ENCODE results near the gene INAVA.
"Not testable (repeated sequence)": the region's sequence is repeated elsewhere in the genome, so short reads cannot be mapped to it uniquely, and the experiment has no call there.

INAVA gene

DNA sequence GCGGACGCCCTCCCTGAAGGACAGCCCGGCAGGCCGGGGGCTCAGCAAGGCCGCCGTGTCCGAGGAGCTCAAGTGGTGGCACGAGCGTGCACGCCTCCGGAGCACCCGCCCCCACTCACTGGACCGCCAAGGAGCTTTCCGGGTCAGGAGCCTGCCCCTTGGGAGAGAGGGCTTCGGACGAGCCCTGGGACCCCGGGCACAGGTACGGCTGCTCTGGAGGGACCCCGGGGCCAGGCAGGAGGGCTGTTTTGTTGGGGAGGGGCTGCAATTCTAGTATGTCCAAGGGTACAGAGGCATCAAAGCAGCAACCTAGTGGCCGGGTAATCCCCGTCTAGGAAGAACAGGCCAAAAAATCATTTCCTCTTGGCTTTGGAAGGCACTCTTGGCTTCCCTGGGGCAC, 17.2 kb downstream of the INAVA start:
- H3K4me1 Mint-ChIP-seq (ENCODE audit: low read depth); H3K27ac Mint-ChIP-seq; H3K9me3 Mint-ChIP-seq; H3K4me3 Mint-ChIP-seq; H3K36me3 Mint-ChIP-seq (ENCODE audit: low read depth): not testable (repeated sequence)
- peaks cover 31% of the 10 kb centered on the region for H3K27me3 Mint-ChIP-seq (ENCODE audit: low read depth)

- Mint-ChIP-seq H3K4me3 (no peak overlapping the region), H3K4me1 (ENCODE audit: low read depth) (no peaks in the 10 kb centered on the region), H3K9me3 (no peaks in the 10 kb centered on the region), H3K27ac (no peak overlapping the region), H3K36me3 (ENCODE audit: low read depth) (no peaks in the 10 kb centered on the region), H3K27me3 (ENCODE audit: low read depth) (peaks cover 25% of the 10 kb centered on the region)
Observed at GRCh38 chr1:200912737-200913407, 18.2 kb downstream of the INAVA start.

GRCh38 chr1:200916152-200916551, 21.5 kb downstream of the INAVA start:
- Mint-ChIP-seq H3K4me3 (no peak overlapping the region), H3K27ac (no peak overlapping the region), H3K4me1 (ENCODE audit: low read depth) (no peaks in the 10 kb centered on the region), H3K27me3 (ENCODE audit: low read depth) (peaks cover 18% of the 10 kb centered on the region), H3K36me3 (ENCODE audit: low read depth) (no peaks in the 10 kb centered on the region), H3K9me3 (no peaks in the 10 kb centered on the region)

DNA sequence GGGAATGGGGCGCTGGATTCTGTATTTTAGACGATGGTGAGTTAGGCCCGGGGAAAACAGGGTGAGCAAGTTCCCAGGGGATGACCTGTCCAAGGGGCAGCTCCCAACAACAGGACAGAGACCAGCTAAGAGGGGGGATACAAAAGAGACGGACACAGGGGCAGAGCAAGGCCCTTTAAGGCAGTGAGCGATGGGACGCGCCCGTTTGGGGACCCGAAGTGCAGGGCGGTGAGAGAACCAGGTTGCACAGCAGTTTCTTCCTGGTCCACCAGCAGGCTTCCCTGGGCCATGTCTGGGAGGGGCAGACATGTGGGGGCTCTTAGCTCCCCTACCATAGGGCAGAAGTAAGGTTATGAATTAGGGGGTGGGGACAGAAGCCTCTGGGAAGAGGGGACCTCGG, 22.0 kb downstream of the INAVA start:
- no peaks in the 10 kb centered on the region for H3K9me3 Mint-ChIP-seq
- H3K27ac Mint-ChIP-seq, result no peak overlapping the region
- peaks cover 19% of the 10 kb centered on the region for H3K27me3 Mint-ChIP-seq (ENCODE audit: low read depth)
- H3K36me3 Mint-ChIP-seq (ENCODE audit: low read depth), result no peaks in the 10 kb centered on the region
- H3K4me3 Mint-ChIP-seq, result no peak overlapping the region
- H3K4me1 Mint-ChIP-seq (ENCODE audit: low read depth), result no peaks in the 10 kb centered on the region

- peaks cover 23% of the 10 kb centered on the region for H3K27me3 Mint-ChIP-seq (ENCODE audit: low read depth)
- H3K4me3 Mint-ChIP-seq, result no peak overlapping the region
- no peaks in the 10 kb centered on the region for H3K4me1 Mint-ChIP-seq (ENCODE audit: low read depth)
- H3K36me3 Mint-ChIP-seq (ENCODE audit: low read depth), result no peaks in the 10 kb centered on the region
- H3K27ac Mint-ChIP-seq, result no peak overlapping the region
- H3K9me3 Mint-ChIP-seq, result no peaks in the 10 kb centered on the region
Observed at GRCh38 chr1:200917291-200917817, 22.7 kb downstream of the INAVA start.

GRCh38 chr1:200918006-200918405, 23.3 kb downstream of the INAVA start:
- Mint-ChIP-seq H3K4me3 (no peak overlapping the region), H3K36me3 (ENCODE audit: low read depth) (no peaks in the 10 kb centered on the region), H3K27ac (no peak overlapping the region), H3K9me3 (no peaks in the 10 kb centered on the region), H3K4me1 (ENCODE audit: low read depth) (no peaks in the 10 kb centered on the region), H3K27me3 (ENCODE audit: low read depth) (peaks cover 28% of the 10 kb centered on the region)

DNA sequence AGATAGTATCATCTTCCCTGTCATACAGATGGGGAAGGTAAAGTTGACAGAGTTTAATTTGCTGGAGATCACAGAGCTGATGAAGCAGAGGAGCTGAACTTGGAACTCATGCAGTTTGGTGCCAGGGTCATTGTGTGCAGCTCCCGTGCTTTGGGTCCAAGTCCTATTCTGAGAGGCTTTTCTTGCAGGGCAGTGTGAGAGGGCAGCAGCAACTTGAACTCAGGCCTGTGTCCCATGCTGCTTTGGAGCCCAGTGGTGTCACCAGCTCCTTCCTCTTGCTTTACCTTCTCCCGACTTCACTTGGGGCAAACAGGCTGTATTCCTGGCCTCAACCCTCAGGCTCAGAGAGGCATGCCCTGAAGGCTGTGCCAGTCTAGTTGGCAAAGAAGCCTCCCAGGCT, 24.7 kb downstream of the INAVA start:
- no peaks in the 10 kb centered on the region for H3K9me3 Mint-ChIP-seq
- peaks cover 27% of the 10 kb centered on the region for H3K27me3 Mint-ChIP-seq (ENCODE audit: low read depth)
- H3K4me3 Mint-ChIP-seq, result no peak overlapping the region
- H3K4me1 Mint-ChIP-seq (ENCODE audit: low read depth), result no peaks in the 10 kb centered on the region
- H3K36me3 Mint-ChIP-seq (ENCODE audit: low read depth), result no peaks in the 10 kb centered on the region
- H3K27ac Mint-ChIP-seq, result no peak overlapping the region

DNA sequence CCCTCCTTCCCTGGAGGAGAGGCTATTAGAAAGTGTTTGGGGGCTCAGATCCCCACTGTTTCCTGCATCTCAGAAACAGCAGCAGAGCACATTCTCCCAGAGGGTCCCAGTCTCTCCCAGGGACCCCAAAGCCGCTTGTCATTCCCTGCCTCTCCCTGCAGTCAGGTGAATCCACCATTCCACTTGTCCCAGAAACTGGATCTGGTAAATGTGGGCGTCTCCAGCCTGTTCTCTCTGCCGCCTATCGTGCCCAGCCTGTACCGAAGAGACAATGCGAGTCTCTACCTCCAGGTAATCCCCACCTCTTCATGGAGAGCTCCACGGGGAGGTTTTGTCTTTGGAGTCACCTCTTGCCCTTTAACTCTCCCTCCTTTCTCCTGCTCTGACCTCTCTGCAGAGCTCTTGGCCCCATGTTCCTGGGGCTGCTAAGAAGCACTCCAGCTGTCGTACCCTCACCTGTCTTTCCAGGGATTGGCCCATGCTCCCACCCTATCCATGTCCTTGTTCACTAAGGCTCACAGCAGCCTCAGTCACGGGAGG, 26.9 kb downstream of the INAVA start:
- Mint-ChIP-seq H3K4me1 (ENCODE audit: low read depth) (no peaks in the 10 kb centered on the region), H3K4me3 (no peak overlapping the region), H3K36me3 (ENCODE audit: low read depth) (no peaks in the 10 kb centered on the region), H3K27ac (no peak overlapping the region), H3K27me3 (ENCODE audit: low read depth) (peaks cover 27% of the 10 kb centered on the region), H3K9me3 (no peaks in the 10 kb centered on the region)

GRCh38 chr1:200922406-200922805, 27.7 kb downstream of the INAVA start:
- Mint-ChIP-seq H3K4me3 (no peak overlapping the region), H3K9me3 (no peaks in the 10 kb centered on the region), H3K27me3 (ENCODE audit: low read depth) (peaks cover 28% of the 10 kb centered on the region), H3K36me3 (ENCODE audit: low read depth) (no peaks in the 10 kb centered on the region), H3K27ac (no peak overlapping the region), H3K4me1 (ENCODE audit: low read depth) (no peaks in the 10 kb centered on the region)

- H3K9me3 Mint-ChIP-seq, result no peaks in the 10 kb centered on the region
- no peaks in the 10 kb centered on the region for H3K36me3 Mint-ChIP-seq (ENCODE audit: low read depth)
- no peaks in the 10 kb centered on the region for H3K4me1 Mint-ChIP-seq (ENCODE audit: low read depth)
- no peak overlapping the region for H3K4me3 Mint-ChIP-seq
- no peak overlapping the region for H3K27ac Mint-ChIP-seq
- H3K27me3 Mint-ChIP-seq (ENCODE audit: low read depth), result peaks cover 31% of the 10 kb centered on the region
Observed at GRCh38 chr1:200923601-200924000, 28.9 kb downstream of the INAVA start.

- H3K4me3 Mint-ChIP-seq, result no peak overlapping the region
- peaks cover 32% of the 10 kb centered on the region for H3K27me3 Mint-ChIP-seq (ENCODE audit: low read depth)
- peaks cover 2% of the 10 kb centered on the region for H3K4me1 Mint-ChIP-seq (ENCODE audit: low read depth)
- H3K27ac Mint-ChIP-seq, result no peak overlapping the region
- H3K9me3 Mint-ChIP-seq, result peaks cover under 1% of the 10 kb centered on the region
- H3K36me3 Mint-ChIP-seq (ENCODE audit: low read depth), result no peaks in the 10 kb centered on the region
Observed at GRCh38 chr1:200925831-200926230, 31.1 kb downstream of the INAVA start.

- no peak overlapping the region for H3K27ac Mint-ChIP-seq
- peaks cover 24% of the 10 kb centered on the region for H3K27me3 Mint-ChIP-seq (ENCODE audit: low read depth)
- peaks cover 10% of the 10 kb centered on the region for H3K9me3 Mint-ChIP-seq
- H3K4me3 Mint-ChIP-seq, result no peak overlapping the region
- peaks cover 2% of the 10 kb centered on the region for H3K4me1 Mint-ChIP-seq (ENCODE audit: low read depth)
- H3K36me3 Mint-ChIP-seq (ENCODE audit: low read depth), result no peaks in the 10 kb centered on the region
Observed at GRCh38 chr1:200929530-200930278, 35.0 kb downstream of the INAVA start.

GRCh38 chr1:200930285-200930684, 35.6 kb downstream of the INAVA start:
- H3K27ac Mint-ChIP-seq; H3K4me1 Mint-ChIP-seq (ENCODE audit: low read depth); H3K36me3 Mint-ChIP-seq (ENCODE audit: low read depth); H3K4me3 Mint-ChIP-seq: not testable (repeated sequence)
- Mint-ChIP-seq H3K9me3 (peaks cover 10% of the 10 kb centered on the region), H3K27me3 (ENCODE audit: low read depth) (peaks cover 24% of the 10 kb centered on the region)

GRCh38 chr1:200931776-200932175, 37.1 kb downstream of the INAVA start:
- peaks cover 10% of the 10 kb centered on the region for H3K9me3 Mint-ChIP-seq
- no peak overlapping the region for H3K4me3 Mint-ChIP-seq
- H3K27me3 Mint-ChIP-seq (ENCODE audit: low read depth), result peaks cover 20% of the 10 kb centered on the region
- H3K4me1 Mint-ChIP-seq (ENCODE audit: low read depth), result peaks cover 2% of the 10 kb centered on the region
- H3K27ac Mint-ChIP-seq, result no peak overlapping the region
- H3K36me3 Mint-ChIP-seq (ENCODE audit: low read depth), result no peaks in the 10 kb centered on the region

DNA sequence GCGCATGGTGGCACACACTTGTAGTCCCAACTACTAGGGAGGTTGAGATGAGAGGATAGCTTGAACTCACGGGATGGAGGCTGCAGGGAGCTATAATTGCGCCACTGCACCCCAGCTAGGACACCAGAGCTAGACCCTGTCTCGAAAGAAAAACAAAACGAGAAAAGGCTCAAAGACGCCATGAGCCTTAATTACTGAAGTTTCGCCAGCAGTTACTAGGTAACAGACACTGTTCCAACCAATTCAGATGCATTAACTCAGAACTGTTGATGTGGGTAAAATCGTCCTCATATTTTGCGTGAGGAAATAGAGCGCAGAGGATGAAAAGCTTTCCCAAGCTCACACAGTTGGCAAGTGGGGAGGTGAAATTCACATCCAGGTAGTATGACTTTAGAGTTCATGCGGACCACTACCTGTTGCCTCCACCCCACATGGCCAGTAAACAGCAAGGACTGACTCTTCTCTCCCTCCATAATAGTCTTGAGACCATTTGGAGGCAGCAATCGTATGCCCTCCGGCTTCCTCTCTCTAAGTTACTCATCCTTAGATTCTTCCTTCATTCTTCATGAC, 40.1 kb downstream of the INAVA start:
- Mint-ChIP-seq H3K9me3 (peaks cover 10% of the 10 kb centered on the region), H3K4me1 (ENCODE audit: low read depth) (peaks cover under 1% of the 10 kb centered on the region), H3K27ac (no peak overlapping the region), H3K36me3 (ENCODE audit: low read depth) (no peaks in the 10 kb centered on the region), H3K27me3 (ENCODE audit: low read depth) (peaks cover 5% of the 10 kb centered on the region), H3K4me3 (no peak overlapping the region)

Measured in T-helper 1 cell treated with Interleukin-12 subunit alpha and Interleukin-12 subunit beta and Interleukin-4 antibody, amounts not matched to agents 30 μg/mL and 1 μg/mL, for 36 hours (primary cell).